ENCODE data around the gene CDH23.

The CDH23 gene

GRCh38 chr10:71393841-71394475 lies 2.8 kb upstream of the CDH23 start:
- DNase-seq = no peak

GRCh38 chr10:71394926-71395562 lies 1.7 kb upstream of the CDH23 start:
- DNase-seq = no peak

- DNase-seq = no peak
Measured at GRCh38 chr10:71395621-71396020, 1.1 kb upstream of the CDH23 start.

GRCh38 chr10:71396084-71396710 lies 523 bp upstream of the CDH23 start:
- peak; percentile 29 for DNase-seq

GRCh38 chr10:71397296-71398212 lies 834 bp downstream of the CDH23 start:
- no peak for DNase-seq

- DNase-seq = no peak
Measured at GRCh38 chr10:71398976-71399375, 2.3 kb downstream of the CDH23 start.

GRCh38 chr10:71399946-71400345 lies 3.2 kb downstream of the CDH23 start:
- DNase-seq = no peak

GRCh38 chr10:71401056-71401455 lies 4.3 kb downstream of the CDH23 start:
- no peak for DNase-seq

- DNase-seq = no peak
Measured at GRCh38 chr10:71402005-71402404, 5.3 kb downstream of the CDH23 start.

- no peak for DNase-seq
Measured at GRCh38 chr10:71404503-71405295, 8.0 kb downstream of the CDH23 start.

- no peak for DNase-seq
Measured at GRCh38 chr10:71406878-71407277, 10.2 kb downstream of the CDH23 start.

- no peak for DNase-seq
Measured at GRCh38 chr10:71408436-71409225, 11.9 kb downstream of the CDH23 start.

- no peak for DNase-seq
Measured at GRCh38 chr10:71409516-71410104, 12.9 kb downstream of the CDH23 start.

GRCh38 chr10:71413581-71413980 lies 16.9 kb downstream of the CDH23 start:
- no peak for DNase-seq

- no peak for DNase-seq
Measured at GRCh38 chr10:71414359-71414758, 17.6 kb downstream of the CDH23 start.

GRCh38 chr10:71419002-71419540 lies 22.4 kb downstream of the CDH23 start:
- DNase-seq = no peak

- DNase-seq = no peak
Measured at GRCh38 chr10:71419750-71420149, 23.0 kb downstream of the CDH23 start.

- no peak for DNase-seq
Measured at GRCh38 chr10:71421075-71421434, 24.3 kb downstream of the CDH23 start.

- no peak for DNase-seq
Measured at GRCh38 chr10:71423250-71423649, 26.5 kb downstream of the CDH23 start.

GRCh38 chr10:71423901-71424300 lies 27.2 kb downstream of the CDH23 start:
- no peak for DNase-seq

Measured in activated CD8-positive, alpha-beta memory T cell treated with anti-CD3 and anti-CD28 coated beads, Interleukin-2, amount 50 U/mL, for 4 hours (primary cell).